Astrocyte (in vitro differentiated cells and primary cell): ENCODE results near the gene ABTB2.

Experiments
- CTCF ChIP-seq: IDR thresholded peaks from 2 replicates; pipeline ENCODE4 v1.5.1; 2011; ENCODE audit warnings: low read depth, mild to moderate bottlenecking, inconsistent platforms, low read length, moderate library complexity; ENCODE audit not compliant: insufficient read depth
- EZH2 ChIP-seq: IDR thresholded peaks from 2 replicates; pipeline ENCODE4 v1.6.1; 2012; ENCODE audit warnings: mild to moderate bottlenecking, low read length, inconsistent platforms; ENCODE audit not compliant: insufficient read depth

DNA sequence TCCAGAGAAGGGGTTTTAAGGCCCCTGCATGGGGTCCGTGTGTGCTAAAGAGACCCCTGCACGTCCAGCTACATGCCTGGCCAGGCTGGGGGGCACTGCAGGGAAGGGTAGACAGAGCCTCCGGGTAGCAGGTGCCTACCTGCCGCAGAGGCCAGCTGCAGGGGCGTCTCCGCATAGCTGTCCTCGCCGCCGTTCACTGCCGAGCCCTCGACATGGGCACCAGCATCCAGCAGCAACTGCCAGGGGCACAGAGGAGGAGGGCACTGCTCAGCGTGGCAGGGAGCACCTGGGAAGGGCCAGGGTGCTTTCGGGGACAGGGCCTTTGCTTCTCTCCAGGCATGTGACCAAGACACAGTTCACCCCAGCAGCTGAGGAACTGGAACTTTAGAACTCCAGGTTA, 192.7 kb downstream of the ABTB2 start:
- no peak for TF ChIP-seq CTCF
- no peak for TF ChIP-seq EZH2
